ENCODE results near the gene TTC24.
"Not testable (repeated sequence)": the region's sequence is repeated elsewhere in the genome, so short reads cannot be mapped to it uniquely, and the experiment has no call there.

Gene TTC24

DNA sequence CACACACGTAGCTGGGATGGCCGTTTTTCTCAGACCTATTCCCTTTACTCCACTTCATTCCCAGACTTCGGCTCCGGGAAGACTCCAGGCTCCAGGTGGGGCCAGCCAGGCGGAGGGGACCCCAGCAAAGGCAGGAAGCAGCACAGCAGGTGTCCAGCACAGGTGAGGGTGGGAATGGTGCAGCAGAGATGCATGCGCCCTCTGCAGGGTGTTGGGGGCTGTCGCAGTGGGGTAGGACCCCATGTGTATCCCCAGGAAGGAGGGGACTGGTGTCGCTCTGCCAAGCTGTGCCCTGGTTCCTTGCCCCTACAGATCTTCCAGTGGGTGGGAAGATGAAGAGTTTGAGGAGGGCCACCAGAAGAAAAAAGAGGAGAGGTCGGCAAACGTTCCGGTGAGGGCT is 5.3 kb downstream of the TTC24 start:
- no peak for DNase-seq (ENCODE audit: low read depth)
- TF ChIP-seq CTCF (IDR thresholded peaks at IDR 0.05; ENCODE audit: low read length, missing control alignments): peak; percentile 23
- H3K4me3 ChIP-seq (replicated peaks; ENCODE audit: low read depth, low read length): no peak overlapping the region

GRCh38 chr1:156586323-156586722 is 6.8 kb downstream of the TTC24 start:
- DNase-seq (ENCODE audit: low read depth): no peak
- TF ChIP-seq CTCF (IDR thresholded peaks at IDR 0.05; ENCODE audit: low read length, missing control alignments): no peak
- H3K4me3 ChIP-seq (replicated peaks; ENCODE audit: low read depth, low read length): no peak overlapping the region

- H3K4me3 ChIP-seq (replicated peaks; ENCODE audit: low read depth, low read length): no peak overlapping the region
- no peak for TF ChIP-seq CTCF (IDR thresholded peaks at IDR 0.05; ENCODE audit: low read length, missing control alignments)
- DNase-seq (ENCODE audit: low read depth): no peak
Observed at GRCh38 chr1:156586892-156587477, 7.5 kb downstream of the TTC24 start.

DNA sequence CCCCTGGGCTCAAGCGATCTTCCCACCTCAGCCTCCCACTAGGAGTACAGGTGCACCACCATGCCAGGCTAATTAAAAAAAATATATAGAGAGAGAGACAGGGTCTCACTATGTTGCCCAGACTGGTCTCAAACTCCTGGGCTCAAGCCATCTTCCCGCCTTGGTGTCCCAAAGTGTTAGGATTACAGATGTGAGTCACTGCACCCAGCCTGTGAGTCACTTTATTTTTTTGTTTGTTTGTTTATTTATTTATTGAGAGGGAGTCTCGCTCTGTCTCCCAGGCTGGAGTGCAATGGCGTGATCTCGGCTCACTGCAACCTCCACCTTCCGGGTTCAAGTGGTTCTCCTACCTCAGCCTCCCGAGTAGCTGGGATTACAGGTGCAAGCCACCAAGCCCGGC is 8.4 kb downstream of the TTC24 start:
- DNase-seq (ENCODE audit: low read depth); H3K4me3 ChIP-seq (replicated peaks; ENCODE audit: low read depth, low read length): not testable (repeated sequence)

DNA sequence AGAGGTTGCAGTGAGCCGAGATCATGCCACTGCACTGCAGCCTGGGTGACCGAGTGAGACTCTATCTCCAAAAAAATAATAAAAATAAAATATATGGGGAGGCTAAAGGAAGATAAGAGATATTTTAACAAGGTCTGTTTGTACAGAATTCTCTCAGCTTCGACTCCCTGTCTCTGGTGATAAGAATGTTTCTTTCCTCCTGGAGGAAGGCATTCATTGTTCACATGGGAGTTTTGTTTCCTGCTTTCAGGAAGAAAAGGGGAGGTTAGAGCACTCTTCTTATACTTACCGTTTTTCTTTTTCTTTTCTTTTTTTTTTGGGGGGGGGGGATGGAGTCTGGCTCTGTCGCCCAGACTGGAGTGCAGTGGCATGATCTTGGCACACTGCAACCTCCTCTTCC is 10.0 kb downstream of the TTC24 start:
- DNase-seq (ENCODE audit: low read depth): no peak
- no peak for TF ChIP-seq CTCF (IDR thresholded peaks at IDR 0.05; ENCODE audit: low read length, missing control alignments)
- H3K4me3 ChIP-seq (replicated peaks; ENCODE audit: low read depth, low read length): no peak overlapping the region

- no peak overlapping the region for H3K4me3 ChIP-seq (replicated peaks; ENCODE audit: low read depth, low read length)
- no peak for TF ChIP-seq CTCF (IDR thresholded peaks at IDR 0.05; ENCODE audit: low read length, missing control alignments)
- DNase-seq (ENCODE audit: low read depth): no peak
Observed at GRCh38 chr1:156590326-156591180, 11.0 kb downstream of the TTC24 start.

DNA sequence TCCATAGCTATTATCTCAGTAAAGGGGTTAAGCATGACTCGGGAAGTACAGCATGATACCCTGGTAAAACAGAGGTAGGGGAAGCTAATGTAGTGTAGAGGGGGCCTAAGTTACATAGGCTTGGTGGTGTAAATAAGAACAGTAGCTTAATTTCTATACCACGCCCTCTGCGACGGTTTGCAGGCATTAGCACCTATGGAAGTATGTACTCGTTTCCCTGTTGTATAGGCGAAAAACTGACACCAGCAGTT is 11.6 kb downstream of the TTC24 start:
- no peak for DNase-seq (ENCODE audit: low read depth)
- TF ChIP-seq CTCF (IDR thresholded peaks at IDR 0.05; ENCODE audit: low read length, missing control alignments): no peak
- peak overlapping the region; percentile 80 for H3K4me3 ChIP-seq (replicated peaks; ENCODE audit: low read depth, low read length)
